ENCODE results near the gene MFGE8. TPM values are rescaled to one million over a fixed set of nuclear protein-coding genes. Genes with fewer than 3 reads are reported as not detected.

The MFGE8 gene
- total and polyA plus RNA-seq, 9 of the 15 experiments (the other 6 are each of a cell fraction or from before 2014, with no cell fraction given), result 2.3 to 142 (median 62.3) TPM

- TF ChIP-seq PREB (CRISPR knock-in tag; IDR thresholded peaks at IDR 0.05) (no peak), CREM (IDR thresholded peaks at IDR 0.05; ENCODE audit: low read depth) (no peak), SIN3B (IDR thresholded peaks at IDR 0.05; ENCODE audit: low read depth) (no peak), HOXB6 (CRISPR knock-in tag; IDR thresholded peaks at IDR 0.05; ENCODE audit: borderline replicate concordance) (no peak), ZNF263 (CRISPR knock-in tag; IDR thresholded peaks at IDR 0.05; ENCODE audit: borderline replicate concordance) (no peak), ERF (CRISPR knock-in tag; IDR thresholded peaks at IDR 0.05) (peak; percentile 51; the same call in 1 of the 2 replicates), GTF2F1 (IDR thresholded peaks at IDR 0.05; ENCODE audit: low read depth, low read length) (no peak), ETS2 (tag; IDR thresholded peaks at IDR 0.05; ENCODE audit: borderline replicate concordance, poor library complexity, severe bottlenecking) (no peak), L3MBTL2 (IDR thresholded peaks at IDR 0.05) (no peak), HBP1 (CRISPR knock-in tag; IDR thresholded peaks at IDR 0.05) (no peak), PHB2 (IDR thresholded peaks at IDR 0.05; ENCODE audit: low read depth) (no peak), ETV5 (CRISPR knock-in tag; IDR thresholded peaks at IDR 0.05; ENCODE audit: low read depth) (no peak), CREB3 (tag; conservative IDR thresholded peaks at IDR 0.05; ENCODE audit: low read depth) (peak; percentile 65; the same call in 1 of the 2 replicates), HDGF (IDR thresholded peaks at IDR 0.05) (no peak), DMBX1 (CRISPR knock-in tag; IDR thresholded peaks at IDR 0.05; ENCODE audit: borderline replicate concordance) (peak; percentile 65; the same call in 1 of the 2 replicates), NCOA6 (IDR thresholded peaks at IDR 0.05) (no peak), SRSF9 (IDR thresholded peaks at IDR 0.05; ENCODE audit: borderline replicate concordance, low read depth, low read length) (no peak), ZNF76 (CRISPR knock-in tag; IDR thresholded peaks at IDR 0.05; ENCODE audit: borderline replicate concordance) (peak; percentile 85; the same call in 1 of the 2 replicates)
- TF ChIP-seq, protein P1, sequence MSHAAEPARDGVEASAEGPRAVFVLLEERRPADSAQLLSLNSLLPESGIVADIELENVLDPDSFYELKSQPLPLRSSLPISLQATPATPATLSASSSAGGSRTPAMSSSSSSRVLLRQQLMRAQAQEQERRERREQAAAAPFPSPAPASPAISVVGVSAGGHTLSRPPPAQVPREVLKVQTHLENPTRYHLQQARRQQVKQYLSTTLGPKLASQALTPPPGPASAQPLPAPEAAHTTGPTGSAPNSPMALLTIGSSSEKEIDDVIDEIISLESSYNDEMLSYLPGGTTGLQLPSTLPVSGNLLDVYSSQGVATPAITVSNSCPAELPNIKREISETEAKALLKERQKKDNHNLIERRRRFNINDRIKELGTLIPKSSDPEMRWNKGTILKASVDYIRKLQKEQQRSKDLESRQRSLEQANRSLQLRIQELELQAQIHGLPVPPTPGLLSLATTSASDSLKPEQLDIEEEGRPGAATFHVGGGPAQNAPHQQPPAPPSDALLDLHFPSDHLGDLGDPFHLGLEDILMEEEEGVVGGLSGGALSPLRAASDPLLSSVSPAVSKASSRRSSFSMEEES (CRISPR knock-in tag; IDR thresholded peaks at IDR 0.05), result no peak
- TF ChIP-seq, protein P2, sequence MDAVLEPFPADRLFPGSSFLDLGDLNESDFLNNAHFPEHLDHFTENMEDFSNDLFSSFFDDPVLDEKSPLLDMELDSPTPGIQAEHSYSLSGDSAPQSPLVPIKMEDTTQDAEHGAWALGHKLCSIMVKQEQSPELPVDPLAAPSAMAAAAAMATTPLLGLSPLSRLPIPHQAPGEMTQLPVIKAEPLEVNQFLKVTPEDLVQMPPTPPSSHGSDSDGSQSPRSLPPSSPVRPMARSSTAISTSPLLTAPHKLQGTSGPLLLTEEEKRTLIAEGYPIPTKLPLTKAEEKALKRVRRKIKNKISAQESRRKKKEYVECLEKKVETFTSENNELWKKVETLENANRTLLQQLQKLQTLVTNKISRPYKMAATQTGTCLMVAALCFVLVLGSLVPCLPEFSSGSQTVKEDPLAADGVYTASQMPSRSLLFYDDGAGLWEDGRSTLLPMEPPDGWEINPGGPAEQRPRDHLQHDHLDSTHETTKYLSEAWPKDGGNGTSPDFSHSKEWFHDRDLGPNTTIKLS (IDR thresholded peaks at IDR 0.05; ENCODE audit: borderline replicate concordance, low read depth), result no peak
These were observed 37.5 kb upstream of the MFGE8 start (continued) for GRCh38 chr15:88950600-88951160.

Measured in K562 (cell line).